Measurements from ENCODE around the gene FXYD7.

DNA sequence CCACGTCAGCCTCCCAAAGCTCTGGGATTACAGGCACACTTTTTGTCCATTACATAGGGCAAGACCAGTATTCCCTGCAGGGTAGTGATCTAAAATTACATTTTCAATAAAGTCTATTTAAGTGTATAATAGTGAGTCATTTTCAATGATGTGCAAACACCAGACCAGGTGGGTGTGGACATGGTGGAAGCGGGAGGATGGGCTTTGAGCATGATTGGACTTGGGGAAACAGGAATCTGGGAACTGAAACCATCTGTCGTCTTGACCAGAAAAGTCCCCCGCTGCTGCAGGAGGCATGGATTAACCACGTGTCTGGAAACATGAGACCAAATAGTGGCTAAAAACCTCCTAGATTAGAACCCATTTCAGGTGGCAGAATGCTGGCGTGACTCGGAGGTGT lies 22.6 kb upstream of the FXYD7 start:
- TF ChIP-seq, protein P1, sequence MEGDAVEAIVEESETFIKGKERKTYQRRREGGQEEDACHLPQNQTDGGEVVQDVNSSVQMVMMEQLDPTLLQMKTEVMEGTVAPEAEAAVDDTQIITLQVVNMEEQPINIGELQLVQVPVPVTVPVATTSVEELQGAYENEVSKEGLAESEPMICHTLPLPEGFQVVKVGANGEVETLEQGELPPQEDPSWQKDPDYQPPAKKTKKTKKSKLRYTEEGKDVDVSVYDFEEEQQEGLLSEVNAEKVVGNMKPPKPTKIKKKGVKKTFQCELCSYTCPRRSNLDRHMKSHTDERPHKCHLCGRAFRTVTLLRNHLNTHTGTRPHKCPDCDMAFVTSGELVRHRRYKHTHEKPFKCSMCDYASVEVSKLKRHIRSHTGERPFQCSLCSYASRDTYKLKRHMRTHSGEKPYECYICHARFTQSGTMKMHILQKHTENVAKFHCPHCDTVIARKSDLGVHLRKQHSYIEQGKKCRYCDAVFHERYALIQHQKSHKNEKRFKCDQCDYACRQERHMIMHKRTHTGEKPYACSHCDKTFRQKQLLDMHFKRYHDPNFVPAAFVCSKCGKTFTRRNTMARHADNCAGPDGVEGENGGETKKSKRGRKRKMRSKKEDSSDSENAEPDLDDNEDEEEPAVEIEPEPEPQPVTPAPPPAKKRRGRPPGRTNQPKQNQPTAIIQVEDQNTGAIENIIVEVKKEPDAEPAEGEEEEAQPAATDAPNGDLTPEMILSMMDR (IDR thresholded peaks at IDR 0.05): no peak
- TF ChIP-seq POLR2A (IDR thresholded peaks at IDR 0.05): no peak
